CD1c-positive myeloid dendritic cell (primary cell): ENCODE results near the gene TIGD2.
A peak's percentile ranks its signal among the peaks of the same experiment; 100 is the strongest.
"Not testable (repeated sequence)": the region's sequence is repeated elsewhere in the genome, so short reads cannot be mapped to it uniquely, and the experiment has no call there.

Source experiments
- DNase-seq: peaks from one replicate; pipeline ENCODE4 v3.0.0-alpha.2; 2016; ENCODE audit errors: extremely low spot score

Gene TIGD2

GRCh38 chr4:89119166-89119565 lies 7.8 kb downstream of the TIGD2 start:
- no peak for DNase-seq

- DNase-seq, result no peak
Observed at GRCh38 chr4:89119836-89120235, 8.5 kb downstream of the TIGD2 start.

DNA sequence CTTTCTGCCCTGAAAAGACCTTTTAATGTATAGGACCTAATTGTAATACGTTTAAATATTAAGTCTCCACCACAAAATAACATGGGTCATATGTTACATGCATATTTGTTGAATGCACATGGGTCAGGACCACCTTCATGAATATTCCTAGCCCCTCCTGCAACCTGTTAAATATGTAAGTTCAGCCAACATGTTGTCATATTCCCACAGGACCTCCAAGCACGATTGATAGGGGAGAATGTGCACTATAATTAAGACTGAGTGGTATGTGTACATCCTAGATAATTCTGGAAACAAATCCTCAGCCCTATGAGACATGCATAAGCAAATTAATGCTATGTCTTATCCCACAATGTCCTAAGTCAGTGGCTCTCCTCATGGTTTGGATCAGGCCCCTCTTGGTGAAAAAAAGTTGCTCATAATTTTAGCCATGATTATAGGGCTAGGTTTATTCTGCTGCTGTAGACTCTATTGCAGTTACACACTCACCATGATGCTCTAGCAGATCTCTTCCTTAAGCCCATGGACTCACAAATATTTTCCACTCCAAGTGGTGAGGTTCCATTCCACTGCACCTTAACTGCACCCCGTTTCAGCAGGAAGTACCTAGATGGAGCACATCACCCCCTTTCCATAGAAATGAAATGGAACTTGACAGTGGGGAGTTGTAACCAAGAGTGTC lies 10.2 kb downstream of the TIGD2 start:
- DNase-seq, result no peak

- DNase-seq, result no peak
Observed at GRCh38 chr4:89123451-89123851, 12.1 kb downstream of the TIGD2 start.

- no peak for DNase-seq
Observed at GRCh38 chr4:89125901-89126782, 14.8 kb downstream of the TIGD2 start.

- DNase-seq, result no peak
Observed at GRCh38 chr4:89129080-89129640, 17.8 kb downstream of the TIGD2 start.

DNA sequence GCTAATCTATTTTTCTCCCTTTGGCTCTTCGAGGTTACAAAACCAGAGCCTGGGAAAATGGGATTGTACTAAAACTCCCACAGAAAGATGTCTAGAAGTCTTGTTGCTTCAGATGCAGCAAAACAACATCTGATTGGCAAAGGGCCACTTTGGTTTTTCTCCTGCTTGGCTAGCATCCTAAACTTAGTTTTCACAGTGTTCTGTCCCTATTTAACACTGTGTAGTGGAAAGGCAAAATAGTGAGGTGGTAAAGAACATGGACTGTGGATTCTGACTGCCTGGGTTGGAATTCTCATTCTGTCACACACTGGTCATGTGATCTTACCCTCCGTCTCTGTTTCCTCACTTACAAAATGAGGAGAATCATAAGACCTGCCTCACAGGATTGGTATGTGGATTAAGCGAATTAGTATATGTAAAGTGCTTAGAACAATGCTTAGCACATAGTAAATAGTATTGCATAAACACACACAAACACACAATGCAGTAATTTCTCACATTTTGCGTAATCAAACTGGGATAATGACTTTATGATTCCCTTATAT lies 23.5 kb downstream of the TIGD2 start:
- no peak for DNase-seq

DNA sequence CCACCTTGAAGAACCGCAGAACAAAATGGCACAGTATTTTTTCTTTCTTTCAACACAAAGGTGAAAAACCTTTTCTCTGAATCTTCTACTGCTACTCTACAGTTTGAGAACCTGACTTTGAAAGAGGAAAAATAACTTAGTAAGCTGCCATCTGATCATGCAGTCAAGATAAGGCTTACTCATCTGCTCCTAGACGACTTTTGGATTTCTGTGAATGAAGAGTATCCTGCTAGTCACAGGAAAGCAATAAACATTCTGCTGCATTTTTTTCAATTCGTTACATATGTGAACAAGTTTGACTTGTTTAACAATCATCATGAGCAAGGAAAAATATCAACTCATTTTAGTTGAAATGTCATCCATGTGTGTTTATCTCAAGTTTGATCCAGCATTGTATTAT lies 25.2 kb downstream of the TIGD2 start:
- DNase-seq, result no peak

GRCh38 chr4:89137231-89137630 lies 25.9 kb downstream of the TIGD2 start:
- no peak for DNase-seq

DNA sequence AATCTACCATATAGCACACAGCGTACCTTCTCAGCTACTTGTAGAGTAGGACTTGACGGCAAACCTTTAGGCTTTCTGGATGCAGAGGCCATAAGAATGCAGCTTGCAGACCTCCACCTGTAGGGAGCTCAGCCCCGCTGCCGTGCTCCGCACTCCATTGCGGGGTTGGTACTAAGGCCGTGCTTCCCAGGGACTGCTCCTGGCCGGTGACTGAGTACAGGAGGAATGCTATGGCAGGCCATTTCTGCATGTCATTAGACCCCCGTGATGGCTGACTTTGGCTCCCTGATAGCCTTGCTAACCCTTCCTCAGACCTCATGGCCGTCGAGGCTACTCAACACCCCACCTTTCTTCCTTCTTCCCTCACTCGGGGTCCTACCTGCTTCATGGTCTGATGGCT lies 26.4 kb downstream of the TIGD2 start:
- DNase-seq, result no peak

DNA sequence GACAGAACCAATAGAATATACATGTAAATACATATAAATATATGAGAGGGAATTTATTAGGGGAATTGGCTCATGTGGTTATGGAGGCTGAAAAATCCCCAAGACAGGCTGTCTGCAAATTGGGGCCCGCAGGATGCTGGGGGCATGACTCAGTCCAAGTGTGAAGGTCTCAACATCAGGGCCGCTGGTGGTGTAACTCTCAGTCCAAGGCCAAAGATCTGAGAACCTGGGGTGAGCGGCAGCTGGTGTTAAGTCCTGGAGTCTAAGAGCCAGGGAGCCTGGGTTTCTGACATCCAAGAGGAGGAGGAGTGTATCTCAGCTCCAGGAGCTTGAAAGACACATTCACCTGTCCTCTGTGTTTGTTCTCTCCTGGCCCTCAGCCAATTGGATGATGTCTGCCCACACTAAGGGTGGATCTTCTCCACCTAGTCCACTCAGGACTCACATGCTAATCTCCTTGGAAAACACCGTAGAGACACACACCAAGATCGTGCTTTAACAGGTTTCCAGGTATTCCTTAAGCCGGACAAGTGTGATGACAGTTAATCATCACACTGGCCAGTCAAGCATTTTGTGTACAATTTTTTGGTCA lies 28.9 kb downstream of the TIGD2 start:
- DNase-seq, result no peak

GRCh38 chr4:89142691-89143669 lies 31.6 kb downstream of the TIGD2 start:
- no peak for DNase-seq

DNA sequence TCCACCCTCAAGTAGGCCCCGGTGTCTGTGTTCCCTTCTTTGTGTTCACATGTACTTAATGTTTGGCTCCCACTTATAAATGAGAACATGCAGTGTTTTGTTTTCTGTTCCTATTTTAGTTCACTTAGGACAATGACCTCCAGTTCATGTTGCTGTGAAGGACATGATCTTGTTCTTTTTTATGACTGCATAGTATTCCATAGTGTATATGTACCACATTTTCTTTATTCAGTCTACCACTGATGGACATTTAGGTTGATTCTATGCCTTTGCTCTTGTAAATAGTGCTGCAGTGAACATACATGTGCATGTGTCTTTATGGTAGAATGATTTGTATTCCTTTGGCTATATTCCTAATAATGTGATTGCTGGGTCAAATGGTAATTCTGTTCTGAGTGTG lies 33.3 kb downstream of the TIGD2 start:
- not testable (repeated sequence) for DNase-seq

- no peak for DNase-seq
Observed at GRCh38 chr4:89146196-89146595, 34.9 kb downstream of the TIGD2 start.

DNA sequence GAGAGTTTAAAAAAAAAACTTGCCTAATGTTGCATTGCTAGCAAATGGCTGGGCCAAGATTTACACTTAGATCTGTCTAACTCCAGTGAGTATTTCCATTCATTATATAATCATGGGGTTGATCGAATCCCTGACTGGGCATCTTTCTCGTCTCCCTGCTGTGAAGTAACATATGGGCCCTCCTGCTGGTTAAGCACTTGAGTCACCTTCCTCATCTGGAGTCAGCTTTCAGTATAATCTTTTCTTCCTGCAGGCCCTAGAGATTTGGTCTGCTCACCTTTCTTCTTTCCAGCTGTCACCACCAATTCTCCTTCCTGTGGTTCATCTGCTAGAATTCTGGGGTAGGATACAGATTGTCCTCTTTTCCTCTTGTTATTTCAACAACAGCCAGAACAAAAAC lies 41.6 kb downstream of the TIGD2 start:
- DNase-seq, result no peak

DNA sequence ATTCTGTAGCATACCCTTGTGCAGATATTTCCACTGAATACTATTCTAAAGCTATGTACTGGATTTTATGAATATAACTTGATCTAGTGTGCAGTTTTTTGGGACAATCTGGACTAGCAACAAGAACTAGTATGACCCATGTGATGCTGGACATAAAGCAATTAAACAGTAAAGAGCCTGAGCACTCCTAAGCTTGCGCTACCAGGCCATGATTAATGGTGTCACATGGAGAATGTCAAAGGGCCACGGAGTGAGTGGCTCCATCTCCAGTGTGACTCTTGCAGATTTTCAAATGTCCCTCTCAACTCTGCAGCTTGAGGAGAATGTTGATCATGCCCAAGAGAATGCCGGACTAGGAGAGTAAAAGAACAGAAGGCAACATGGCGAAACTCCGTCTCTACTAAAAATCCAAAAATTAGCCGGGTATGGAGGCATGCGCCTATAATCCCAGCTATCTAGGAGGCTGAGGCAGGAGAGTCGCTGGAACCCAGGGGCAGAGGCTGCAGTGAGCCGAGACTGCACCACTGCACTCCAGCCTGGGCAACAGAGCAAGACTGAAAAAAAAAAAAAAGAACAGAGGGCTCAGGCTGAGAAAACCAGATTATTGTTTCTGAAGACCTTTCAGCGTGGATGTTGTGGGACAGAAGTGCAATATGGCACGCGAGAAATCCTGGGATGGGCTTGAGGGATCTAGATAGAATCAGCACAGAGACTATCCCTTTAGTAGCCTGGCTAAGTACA lies 45.0 kb downstream of the TIGD2 start:
- no peak for DNase-seq

- no peak for DNase-seq
Observed at GRCh38 chr4:89157488-89158024, 46.2 kb downstream of the TIGD2 start.

GRCh38 chr4:89158884-89159503 lies 47.7 kb downstream of the TIGD2 start:
- DNase-seq, result peak; percentile 64

GRCh38 chr4:89160806-89161205 lies 49.5 kb downstream of the TIGD2 start:
- no peak for DNase-seq

DNA sequence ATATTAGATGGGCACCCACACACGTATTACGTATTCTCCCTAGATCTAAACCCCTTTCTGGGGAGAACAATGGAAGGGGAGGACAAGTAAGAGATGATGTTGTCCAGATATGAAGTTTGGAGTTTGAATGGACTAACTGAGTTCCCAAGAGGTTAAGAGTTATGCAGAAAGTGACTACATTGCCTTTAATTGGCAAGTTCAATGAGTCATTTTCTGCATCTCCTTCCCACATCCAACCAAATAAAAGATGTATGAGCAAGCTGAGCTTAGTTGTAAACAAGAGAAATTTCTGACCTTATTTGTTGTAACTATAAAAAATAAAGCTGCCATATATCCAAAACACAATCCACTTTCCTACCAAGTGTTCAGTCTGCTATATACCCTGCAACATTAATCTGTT lies 50.5 kb downstream of the TIGD2 start:
- no peak for DNase-seq
